ENCODE results near the gene GNAI1.

Gene GNAI1

GRCh38 chr7:80134115-80134535 lies 506 bp upstream of the GNAI1 start:
- no peaks in the 10 kb centered on the region for H3K27me3 ChIP-seq (ENCODE audit: control insufficient read depth, low read length)
- no peaks in the 10 kb centered on the region for H3K4me1 ChIP-seq (ENCODE audit: control insufficient read depth, low read length)
- no peaks in the 10 kb centered on the region for H3K79me2 ChIP-seq (ENCODE audit: control insufficient read depth, low read length)
- H3K4me3 ChIP-seq (ENCODE audit: low read length): no peak overlapping the region
- no peak overlapping the region for H3K4me2 ChIP-seq (ENCODE audit: low read length)
- no peaks in the 10 kb centered on the region for H3F3A ChIP-seq (ENCODE audit: control insufficient read depth, insufficient read depth)
- H4K20me1 ChIP-seq (ENCODE audit: control insufficient read depth, insufficient read depth, low read depth, low read length): no peaks in the 10 kb centered on the region
- H3K9me3 ChIP-seq (ENCODE audit: control insufficient read depth, insufficient read depth, low read length): peaks cover 3% of the 10 kb centered on the region; the same call in 1 of the 2 replicates
- TF ChIP-seq CTCF (IDR thresholded peaks at IDR 0.05; ENCODE audit: low read depth, low read length, poor library complexity, severe bottlenecking): no peak
- no peak for TF ChIP-seq EZH2phosphoT487 (IDR thresholded peaks at IDR 0.05; ENCODE audit: borderline replicate concordance, low read length)
- no peak overlapping the region for H3K27ac ChIP-seq (ENCODE audit: low read depth, low read length)
- H3K36me3 ChIP-seq (ENCODE audit: control insufficient read depth, low read length): no peaks in the 10 kb centered on the region
- no peaks in the 10 kb centered on the region for H3K9me2 ChIP-seq (replicated peaks; ENCODE audit: control insufficient read depth, low read length)

GRCh38 chr7:80135309-80136104 lies 876 bp downstream of the GNAI1 start:
- no peak overlapping the region for H3K27ac ChIP-seq (ENCODE audit: low read depth, low read length)
- no peaks in the 10 kb centered on the region for H3K4me1 ChIP-seq (ENCODE audit: control insufficient read depth, low read length)
- no peak overlapping the region for H3K4me2 ChIP-seq (ENCODE audit: low read length)
- H4K20me1 ChIP-seq (ENCODE audit: control insufficient read depth, insufficient read depth, low read depth, low read length): no peaks in the 10 kb centered on the region
- H3K27me3 ChIP-seq (ENCODE audit: control insufficient read depth, low read length): no peaks in the 10 kb centered on the region
- H3K4me3 ChIP-seq (ENCODE audit: low read length): no peak overlapping the region
- H3F3A ChIP-seq (ENCODE audit: control insufficient read depth, insufficient read depth): no peaks in the 10 kb centered on the region
- no peaks in the 10 kb centered on the region for H3K9me2 ChIP-seq (replicated peaks; ENCODE audit: control insufficient read depth, low read length)
- H3K36me3 ChIP-seq (ENCODE audit: control insufficient read depth, low read length): no peaks in the 10 kb centered on the region
- no peak for TF ChIP-seq EZH2phosphoT487 (IDR thresholded peaks at IDR 0.05; ENCODE audit: borderline replicate concordance, low read length)
- TF ChIP-seq CTCF (IDR thresholded peaks at IDR 0.05; ENCODE audit: low read depth, low read length, poor library complexity, severe bottlenecking): no peak
- no peaks in the 10 kb centered on the region for H3K79me2 ChIP-seq (ENCODE audit: control insufficient read depth, low read length)
- peaks cover 3% of the 10 kb centered on the region; the same call in 1 of the 2 replicates for H3K9me3 ChIP-seq (ENCODE audit: control insufficient read depth, insufficient read depth, low read length)

- Histone ChIP-seq H3K27me3 (ENCODE audit: control insufficient read depth, low read length) (no peaks in the 10 kb centered on the region), H3F3A (ENCODE audit: control insufficient read depth, insufficient read depth) (no peaks in the 10 kb centered on the region), H3K9me2 (replicated peaks; ENCODE audit: control insufficient read depth, low read length) (no peaks in the 10 kb centered on the region), H3K4me2 (ENCODE audit: low read length) (no peak overlapping the region), H3K27ac (ENCODE audit: low read depth, low read length) (no peak overlapping the region), H4K20me1 (ENCODE audit: control insufficient read depth, insufficient read depth, low read depth, low read length) (no peaks in the 10 kb centered on the region), H3K36me3 (ENCODE audit: control insufficient read depth, low read length) (no peaks in the 10 kb centered on the region), H3K9me3 (ENCODE audit: control insufficient read depth, insufficient read depth, low read length) (peaks cover 3% of the 10 kb centered on the region; the same call in 1 of the 2 replicates), H3K4me3 (ENCODE audit: low read length) (no peak overlapping the region), H3K79me2 (ENCODE audit: control insufficient read depth, low read length) (no peaks in the 10 kb centered on the region), H3K4me1 (ENCODE audit: control insufficient read depth, low read length) (no peaks in the 10 kb centered on the region)
- no peak for TF ChIP-seq CTCF (IDR thresholded peaks at IDR 0.05; ENCODE audit: low read depth, low read length, poor library complexity, severe bottlenecking)
- TF ChIP-seq EZH2phosphoT487 (IDR thresholded peaks at IDR 0.05; ENCODE audit: borderline replicate concordance, low read length): no peak
Observed at GRCh38 chr7:80136261-80137055, 1.8 kb downstream of the GNAI1 start.
